SJSA1 (cell line): ENCODE data around the gene EIF4G2. TPM values are rescaled to one million over a fixed set of nuclear protein-coding genes. Genes with fewer than 3 reads are reported as not detected.

Experiments
- DNase-seq, 2 experiments: peaks; one replicate each; pipeline ENCODE4 v3.0.0-alpha.2; 2015 to 2020; ENCODE audit warnings: low spot score in 2 of 2, low read depth in 1 of 2
- H3K27ac ChIP-seq: fragments of 250-450 bp; sonication (Bioruptor Pico); 2 replicates; pipeline ENCODE4 v1.5.1; 2020; ENCODE audit warnings: mild to moderate bottlenecking, moderate library complexity
- H3K27me3 ChIP-seq: fragments of 250-450 bp; sonication (Bioruptor Pico); replicated peaks from 2 replicates; pipeline ENCODE4 v1.5.1; 2020; ENCODE audit warnings: mild to moderate bottlenecking, moderate library complexity
- H3K36me3 ChIP-seq: fragments of 250-450 bp; sonication (Bioruptor Pico); 2 replicates; pipeline ENCODE4 v1.5.1; 2020; ENCODE audit warnings: mild to moderate bottlenecking
- H3K4me1 ChIP-seq: fragments of 250-450 bp; sonication (Bioruptor Pico); replicated peaks from 2 replicates; pipeline ENCODE4 v1.6.1; 2021; ENCODE audit warnings: mild to moderate bottlenecking
- H3K4me3 ChIP-seq: fragments of 250-450 bp; sonication (Bioruptor Pico); 2 replicates; pipeline ENCODE4 v1.5.1; 2020; ENCODE audit warnings: mild to moderate bottlenecking
- H3K9me3 ChIP-seq: fragments of 250-450 bp; sonication (Bioruptor Pico); replicated peaks from 2 replicates; pipeline ENCODE4 v1.5.1; 2020; ENCODE audit warnings: mild to moderate bottlenecking
- total RNA-seq: library from RNA; depleted of rRNA; stranded (reverse); fragments of >200 nt; shearing (Covaris generic); gene quantifications from 2 replicates; pipeline ENCODE4 v1.2.3, GENCODE V29; 2014; rRNA removed

Gene EIF4G2
- total RNA-seq, 1 experiment from 2014 or later = 1,031 TPM

DNA sequence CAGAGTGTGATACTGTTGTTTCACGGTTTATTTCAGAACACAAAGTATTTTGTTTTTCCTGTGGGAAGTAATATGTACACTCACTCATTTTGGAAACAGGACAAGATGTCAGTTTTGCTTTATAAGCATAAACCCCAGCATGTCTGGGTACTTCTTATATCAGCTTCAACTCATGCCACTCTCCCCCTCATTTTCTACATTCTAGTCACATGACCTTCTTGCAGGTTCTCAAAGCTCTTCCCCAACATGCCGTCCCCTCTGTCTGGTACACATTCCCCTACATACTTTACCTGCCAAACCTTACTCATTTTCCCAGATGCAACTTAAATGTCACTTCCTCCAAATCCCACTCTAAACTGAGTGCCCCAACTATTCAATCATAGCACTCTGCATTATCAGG, 59.2 kb downstream of the EIF4G2 start:
- no peaks in the 10 kb centered on the region for H3K27me3 ChIP-seq
- H3K4me3 ChIP-seq = no peak overlapping the region
- H3K27ac ChIP-seq = no peak overlapping the region
- H3K4me1 ChIP-seq = peaks cover 5% of the 10 kb centered on the region; the same call in 1 of the 2 replicates
- no peak for DNase-seq
- H3K36me3 ChIP-seq = peaks cover 18% of the 10 kb centered on the region
- H3K9me3 ChIP-seq = no peaks in the 10 kb centered on the region

DNA sequence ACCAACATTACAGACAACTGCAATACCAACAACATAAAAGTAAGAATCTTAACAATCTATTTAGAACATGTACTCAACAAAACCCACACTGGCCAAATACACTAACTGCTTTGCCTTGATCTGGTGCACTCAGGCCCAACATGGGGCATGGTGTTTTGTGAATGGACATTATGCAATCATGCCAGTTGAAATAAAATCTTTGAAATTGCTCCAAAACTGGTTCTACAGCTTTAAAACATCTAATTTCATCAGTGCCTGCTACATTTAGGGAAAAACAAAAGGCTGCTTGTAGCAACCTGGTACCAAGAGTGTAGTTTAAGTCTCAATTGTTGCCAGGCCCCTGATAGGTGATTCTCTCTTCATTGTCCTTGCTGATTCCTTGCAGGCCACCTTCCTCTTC, 61.0 kb downstream of the EIF4G2 start:
- DNase-seq = no peak

More for the DNA sequence above, 61.0 kb downstream of the EIF4G2 start:
- H3K27me3 ChIP-seq = no peaks in the 10 kb centered on the region
- H3K4me1 ChIP-seq = peaks cover 5% of the 10 kb centered on the region; the same call in 1 of the 2 replicates
- H3K36me3 ChIP-seq = peaks cover 6% of the 10 kb centered on the region
- H3K4me3 ChIP-seq = no peak overlapping the region
- no peaks in the 10 kb centered on the region for H3K9me3 ChIP-seq
- no peak overlapping the region for H3K27ac ChIP-seq

Other genes with a start within 250 kb of the EIF4G2 start
- gene LYVE1, start 240.3 kb downstream of the EIF4G2 start, total RNA-seq = not detected in 2 replicates
- 3.8 and 4.6 TPM in 2 replicates for gene IRAG1, start 115.2 kb downstream of the EIF4G2 start, total RNA-seq
- gene CTR9, start 57.7 kb downstream of the EIF4G2 start, total RNA-seq = 22.4 and 30.7 TPM in 2 replicates
- 22.7 and 29.5 TPM in 2 replicates for gene ZBED5, start 49.1 kb upstream of the EIF4G2 start, total RNA-seq